B cell (primary cell): ENCODE measurements around the gene ICAM3.

Experiments
- CTCF ChIP-seq: fragments of 200-600 bp; IDR thresholded peaks from one replicate; pipeline ENCODE4 v1.8.0; 2022; ENCODE audit warnings: antibody characterized with exemption, mild to moderate bottlenecking
- EZH2 ChIP-seq: IDR thresholded peaks from 2 replicates; pipeline ENCODE4 v1.6.1; 2012; ENCODE audit warnings: borderline replicate concordance, low read depth, mild to moderate bottlenecking, moderate library complexity, low read length; ENCODE audit not compliant: insufficient read depth, poor library complexity, severe bottlenecking

GRCh38 chr19:10378124-10378523 lies 38.7 kb upstream of the ICAM3 start:
- TF ChIP-seq CTCF: no peak
- TF ChIP-seq EZH2: no peak
